Astrocyte of the cerebellum (primary cell): ENCODE data around the gene ERAS.
"Not testable (repeated sequence)": the region's sequence is repeated elsewhere in the genome, so short reads cannot be mapped to it uniquely, and the experiment has no call there.

Experiments
- DNase-seq: peaks from one replicate; pipeline ENCODE4 v3.0.0-alpha.2; 2011; ENCODE audit warnings: low read depth
- H3K4me3 ChIP-seq: 2 replicates; pipeline ENCODE4 v1.5.1; 2011; ENCODE audit warnings: mild to moderate bottlenecking, low read depth, low read length, moderate library complexity
- CTCF ChIP-seq: IDR thresholded peaks from 2 replicates; pipeline ENCODE4 v1.5.1; 2012; ENCODE audit warnings: low read length, low read depth, moderate library complexity, mild to moderate bottlenecking; ENCODE audit errors: missing control alignments
- in situ Hi-C: cut with HindIII; loops from 2 replicates; pipeline ENCODE4 v1.10.0; 2017; ENCODE audit warnings: low sequenced_read_pairs

Gene ERAS

GRCh38 chrX:48818866-48819265 is 7.4 kb upstream of the ERAS start:
- no peak overlapping the region for H3K4me3 ChIP-seq
- DNase-seq = no peak
- in situ Hi-C loops = no loop called here
- TF ChIP-seq CTCF = no peak

- DNase-seq, H3K4me3 ChIP-seq, in situ Hi-C loops: not testable (repeated sequence)
Measured at GRCh38 chrX:48819394-48819793, 6.9 kb upstream of the ERAS start.

- in situ Hi-C loops = no loop called here
- no peak overlapping the region for H3K4me3 ChIP-seq
- no peak for DNase-seq
- no peak for TF ChIP-seq CTCF
Measured at GRCh38 chrX:48823053-48823452, 3.3 kb upstream of the ERAS start.

DNA sequence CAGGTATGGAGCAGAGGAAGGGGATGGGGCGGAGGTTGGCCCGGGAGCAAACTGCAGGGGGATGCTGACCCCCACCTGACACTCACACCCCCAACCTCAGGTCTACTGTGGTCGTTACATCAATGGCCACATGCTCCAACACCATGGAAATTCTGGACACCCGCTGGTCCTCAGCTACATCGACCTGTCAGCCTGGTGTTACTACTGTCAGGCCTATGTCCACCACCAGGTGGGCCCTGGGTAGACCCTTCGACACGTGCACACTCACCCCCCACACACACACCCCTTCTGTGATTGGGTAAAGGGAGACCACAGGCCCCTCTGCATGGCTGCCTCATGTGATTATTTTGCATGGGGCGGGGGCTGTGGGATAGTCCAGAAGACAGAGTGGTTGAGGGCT is 2.2 kb upstream of the ERAS start:
- TF ChIP-seq CTCF = no peak
- in situ Hi-C loops = no loop called here
- no peak overlapping the region for H3K4me3 ChIP-seq
- no peak for DNase-seq

GRCh38 chrX:48826876-48827653 is 752 bp downstream of the ERAS start:
- H3K4me3 ChIP-seq = no peak overlapping the region
- no peak for DNase-seq
- TF ChIP-seq CTCF = no peak
- in situ Hi-C loops = no loop called here

DNA sequence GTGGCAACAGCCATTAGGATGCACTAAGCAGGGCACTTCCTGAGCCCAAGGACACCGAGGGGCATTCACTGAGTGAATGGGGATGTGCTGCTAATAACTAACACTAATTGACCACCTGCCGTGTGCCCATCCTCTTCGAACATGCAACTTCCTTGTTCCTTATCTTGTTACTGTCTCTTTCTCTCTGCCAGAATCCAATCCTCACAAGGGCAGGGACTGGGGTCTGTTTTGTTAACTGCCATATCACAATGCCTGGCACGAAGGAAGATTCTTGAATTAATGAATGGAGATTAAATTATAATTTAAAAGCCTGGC is 1.3 kb downstream of the ERAS start:
- TF ChIP-seq CTCF = no peak
- in situ Hi-C loops = no loop called here
- H3K4me3 ChIP-seq = no peak overlapping the region
- DNase-seq = no peak

DNA sequence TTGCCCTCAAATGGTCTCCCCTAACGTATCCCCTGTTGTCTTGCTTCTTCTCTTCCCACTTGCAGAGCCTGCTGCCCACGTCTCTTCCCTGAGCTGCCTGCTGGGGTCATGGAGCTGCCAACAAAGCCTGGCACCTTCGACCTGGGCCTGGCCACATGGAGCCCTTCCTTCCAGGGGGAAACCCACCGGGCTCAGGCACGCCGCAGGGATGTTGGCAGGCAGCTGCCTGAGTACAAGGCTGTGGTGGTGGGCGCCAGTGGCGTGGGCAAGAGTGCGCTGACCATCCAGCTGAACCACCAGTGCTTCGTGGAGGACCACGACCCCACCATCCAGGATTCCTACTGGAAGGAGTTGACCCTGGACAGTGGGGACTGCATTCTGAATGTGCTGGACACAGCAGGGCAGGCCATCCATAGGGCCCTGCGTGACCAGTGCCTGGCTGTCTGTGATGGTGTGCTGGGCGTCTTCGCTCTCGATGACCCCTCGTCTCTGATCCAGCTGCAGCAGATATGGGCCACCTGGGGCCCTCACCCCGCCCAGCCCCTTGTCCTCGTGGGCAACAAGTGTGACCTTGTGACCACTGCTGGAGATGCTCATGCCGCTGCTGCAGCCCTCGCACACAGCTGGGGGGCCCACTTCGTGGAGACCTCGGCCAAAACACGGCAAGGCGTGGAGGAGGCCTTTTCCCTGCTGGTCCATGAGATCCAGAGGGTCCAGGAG is 2.9 kb downstream of the ERAS start:
- no peak overlapping the region for H3K4me3 ChIP-seq
- in situ Hi-C loops = no loop called here
- TF ChIP-seq CTCF = no peak
- no peak for DNase-seq
